Measurements from ENCODE around the gene LEKR1. TPM values are rescaled to one million over a fixed set of nuclear protein-coding genes. Genes with fewer than 3 reads are reported as not detected.
"Not testable (repeated sequence)": the region's sequence is repeated elsewhere in the genome, so short reads cannot be mapped to it uniquely, and the experiment has no call there.

The LEKR1 gene
- total RNA-seq, 2 experiments from 2014 or later: 0.40 to 1.1 TPM

- H3K27ac Mint-ChIP-seq: no peak overlapping the region
Observed at GRCh38 chr3:156873906-156874305, 47.8 kb downstream of the LEKR1 start.

GRCh38 chr3:156879491-156879890, 53.3 kb downstream of the LEKR1 start:
- Mint-ChIP-seq H3K9me3 (peaks cover 49% of the 10 kb centered on the region), H3K36me3 (ENCODE audit: low read depth) (peaks cover 20% of the 10 kb centered on the region)
- H3K4me3 Mint-ChIP-seq; H3K27me3 Mint-ChIP-seq; intact Hi-C loops (cut with micrococcal nuclease); ATAC-seq; H3K4me1 Mint-ChIP-seq (ENCODE audit: low read depth); DNase-seq; POLR2A ChIA-PET; H3K27ac Mint-ChIP-seq; CTCF ChIA-PET: not testable (repeated sequence)

More at GRCh38 chr3:156873906-156874305, 47.8 kb downstream of the LEKR1 start:
- ChIA-PET POLR2A (no interaction called here), CTCF (no interaction called here)
- H3K36me3 Mint-ChIP-seq (ENCODE audit: low read depth): peaks cover 23% of the 10 kb centered on the region
- H3K27me3 Mint-ChIP-seq: no peaks in the 10 kb centered on the region
- H3K4me3 Mint-ChIP-seq: no peak overlapping the region
- TF ChIP-seq CTCF (IDR thresholded peaks at IDR 0.05): no peak
- intact Hi-C loops (cut with micrococcal nuclease): no loop called here
- H3K4me1 Mint-ChIP-seq (ENCODE audit: low read depth): no peaks in the 10 kb centered on the region
- peaks cover 46% of the 10 kb centered on the region for H3K9me3 Mint-ChIP-seq
- DNase-seq (no peak), ATAC-seq (no peak)

GRCh38 chr3:156885761-156886160, 59.6 kb downstream of the LEKR1 start:
- ATAC-seq: no peak
- H3K27ac Mint-ChIP-seq: no peak overlapping the region
- no peak overlapping the region for H3K4me3 Mint-ChIP-seq
- no peak for DNase-seq
- H3K4me1 Mint-ChIP-seq (ENCODE audit: low read depth): no peaks in the 10 kb centered on the region
- ChIA-PET CTCF (no interaction called here), POLR2A (no interaction called here)
- peaks cover 8% of the 10 kb centered on the region for H3K36me3 Mint-ChIP-seq (ENCODE audit: low read depth)
- no peaks in the 10 kb centered on the region for H3K27me3 Mint-ChIP-seq
- H3K9me3 Mint-ChIP-seq: peaks cover 16% of the 10 kb centered on the region
- intact Hi-C loops (cut with micrococcal nuclease): no loop called here
- TF ChIP-seq CTCF (IDR thresholded peaks at IDR 0.05): no peak

GRCh38 chr3:156888176-156888575, 62.0 kb downstream of the LEKR1 start:
- peaks cover 14% of the 10 kb centered on the region for H3K9me3 Mint-ChIP-seq
- no peak for DNase-seq
- no peak for ATAC-seq
- H3K36me3 Mint-ChIP-seq (ENCODE audit: low read depth): peaks cover 6% of the 10 kb centered on the region
- ChIA-PET POLR2A (no interaction called here), CTCF (interaction anchor here (0.8 kb wide), 1 partner anchor 15 kb away, joined by 5 read pairs; no protein-coding TSS in a partner anchor)
- TF ChIP-seq CTCF (IDR thresholded peaks at IDR 0.05): no peak
- H3K4me3 Mint-ChIP-seq: no peak overlapping the region
- intact Hi-C loops (cut with micrococcal nuclease): no loop called here
- H3K4me1 Mint-ChIP-seq (ENCODE audit: low read depth): no peaks in the 10 kb centered on the region
- H3K27ac Mint-ChIP-seq: no peak overlapping the region
- H3K27me3 Mint-ChIP-seq: no peaks in the 10 kb centered on the region

- CTCF ChIA-PET: interaction anchor here (0.6 to 0.8 kb wide), 2 partner anchors 15 to 51 kb away, joined by 3 to 5 read pairs; no protein-coding TSS in a partner anchor
Observed at GRCh38 chr3:156888576-156888975, 62.4 kb downstream of the LEKR1 start.

More at GRCh38 chr3:156888576-156888975, 62.4 kb downstream of the LEKR1 start:
- peaks cover 6% of the 10 kb centered on the region for H3K36me3 Mint-ChIP-seq (ENCODE audit: low read depth)
- no peaks in the 10 kb centered on the region for H3K4me1 Mint-ChIP-seq (ENCODE audit: low read depth)
- H3K4me3 Mint-ChIP-seq: no peak overlapping the region
- no peak for ATAC-seq
- no peak for DNase-seq
- peaks cover 10% of the 10 kb centered on the region for H3K9me3 Mint-ChIP-seq
- no peaks in the 10 kb centered on the region for H3K27me3 Mint-ChIP-seq
- TF ChIP-seq CTCF (IDR thresholded peaks at IDR 0.05): no peak
- intact Hi-C loops (cut with micrococcal nuclease): no loop called here
- POLR2A ChIA-PET: no interaction called here
- H3K27ac Mint-ChIP-seq: no peak overlapping the region
